Measurements from ENCODE around the gene RFC2.

Gene RFC2

DNA sequence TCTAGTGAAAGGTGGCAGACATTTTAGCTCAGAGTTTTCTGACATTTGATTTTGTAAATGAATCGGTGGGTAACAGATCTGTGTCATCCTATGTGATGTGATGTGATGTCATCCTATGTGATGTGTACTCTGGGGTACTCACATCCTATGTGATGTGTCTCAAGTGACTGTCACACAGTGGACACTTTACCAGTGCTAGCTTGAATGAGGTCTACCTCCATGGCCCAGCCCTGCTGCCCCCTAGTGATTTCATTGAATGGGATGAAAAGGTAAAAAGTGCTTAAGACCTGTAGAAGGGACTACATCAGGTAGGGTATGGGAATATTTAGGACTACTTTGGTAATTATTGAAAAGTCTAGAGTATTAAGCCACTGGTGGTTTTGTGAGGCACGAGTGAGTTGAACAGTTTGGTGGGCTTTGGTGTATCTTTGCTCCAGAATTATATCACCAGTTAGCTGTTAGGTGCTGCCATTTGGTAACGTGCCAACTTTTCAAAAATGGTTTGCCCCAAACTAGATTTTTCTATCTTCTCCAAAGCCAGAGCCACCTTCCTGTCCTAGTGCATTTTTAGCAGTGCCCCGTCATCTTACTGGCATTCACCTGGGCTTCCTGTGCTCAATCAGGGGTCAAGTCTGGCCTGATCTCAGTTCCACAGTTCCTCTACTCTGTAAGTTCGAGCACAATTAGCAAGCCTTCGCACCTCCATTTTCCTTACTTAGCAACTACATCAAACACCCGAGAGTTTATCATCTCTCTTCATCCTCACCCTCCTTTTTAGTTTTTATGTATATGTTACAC lies 70.3 kb downstream of the RFC2 start:
- Histone ChIP-seq H3K9me3 (no peaks in the 10 kb centered on the region), H3K27me3 (no peaks in the 10 kb centered on the region), H3K4me3 (ENCODE audit: low read depth, low read length) (no peak overlapping the region), H3K4me1 (peaks cover 7% of the 10 kb centered on the region; the same call in 1 of the 2 replicates), H3K36me3 (peaks cover 60% of the 10 kb centered on the region)
- DNase-seq = peak; percentile 27
- TF ChIP-seq, protein P1, sequence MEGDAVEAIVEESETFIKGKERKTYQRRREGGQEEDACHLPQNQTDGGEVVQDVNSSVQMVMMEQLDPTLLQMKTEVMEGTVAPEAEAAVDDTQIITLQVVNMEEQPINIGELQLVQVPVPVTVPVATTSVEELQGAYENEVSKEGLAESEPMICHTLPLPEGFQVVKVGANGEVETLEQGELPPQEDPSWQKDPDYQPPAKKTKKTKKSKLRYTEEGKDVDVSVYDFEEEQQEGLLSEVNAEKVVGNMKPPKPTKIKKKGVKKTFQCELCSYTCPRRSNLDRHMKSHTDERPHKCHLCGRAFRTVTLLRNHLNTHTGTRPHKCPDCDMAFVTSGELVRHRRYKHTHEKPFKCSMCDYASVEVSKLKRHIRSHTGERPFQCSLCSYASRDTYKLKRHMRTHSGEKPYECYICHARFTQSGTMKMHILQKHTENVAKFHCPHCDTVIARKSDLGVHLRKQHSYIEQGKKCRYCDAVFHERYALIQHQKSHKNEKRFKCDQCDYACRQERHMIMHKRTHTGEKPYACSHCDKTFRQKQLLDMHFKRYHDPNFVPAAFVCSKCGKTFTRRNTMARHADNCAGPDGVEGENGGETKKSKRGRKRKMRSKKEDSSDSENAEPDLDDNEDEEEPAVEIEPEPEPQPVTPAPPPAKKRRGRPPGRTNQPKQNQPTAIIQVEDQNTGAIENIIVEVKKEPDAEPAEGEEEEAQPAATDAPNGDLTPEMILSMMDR (IDR thresholded peaks at IDR 0.05; ENCODE audit: low read depth, low read length) = peak; percentile 59

DNA sequence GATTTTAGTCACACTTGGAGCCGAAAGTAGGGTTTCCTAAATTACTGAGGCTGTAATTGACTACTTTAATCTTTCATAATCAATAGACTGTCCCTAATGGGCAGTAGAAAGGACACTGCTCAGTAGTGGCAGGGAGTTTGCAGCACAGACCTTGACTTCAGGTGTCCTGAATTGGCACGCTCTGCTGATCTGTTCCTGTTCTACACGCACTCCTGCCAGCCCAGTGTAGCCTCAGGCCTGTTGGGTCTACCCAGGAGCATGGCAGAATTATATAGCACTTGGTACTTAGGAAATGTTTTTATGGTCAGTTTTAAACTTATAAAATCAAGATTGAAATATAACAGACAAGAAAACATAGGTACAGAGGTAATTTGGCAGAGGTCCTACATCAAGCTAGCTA lies 71.1 kb downstream of the RFC2 start:
- H3K4me1 ChIP-seq = peaks cover 7% of the 10 kb centered on the region; the same call in 1 of the 2 replicates
- DNase-seq = no peak
- H3K9me3 ChIP-seq = no peaks in the 10 kb centered on the region
- H3K27me3 ChIP-seq = no peaks in the 10 kb centered on the region
- TF ChIP-seq, protein P1 (IDR thresholded peaks at IDR 0.05; ENCODE audit: low read depth, low read length) = no peak
- H3K36me3 ChIP-seq = peaks cover 57% of the 10 kb centered on the region
- no peak overlapping the region for H3K4me3 ChIP-seq (ENCODE audit: low read depth, low read length)

DNA sequence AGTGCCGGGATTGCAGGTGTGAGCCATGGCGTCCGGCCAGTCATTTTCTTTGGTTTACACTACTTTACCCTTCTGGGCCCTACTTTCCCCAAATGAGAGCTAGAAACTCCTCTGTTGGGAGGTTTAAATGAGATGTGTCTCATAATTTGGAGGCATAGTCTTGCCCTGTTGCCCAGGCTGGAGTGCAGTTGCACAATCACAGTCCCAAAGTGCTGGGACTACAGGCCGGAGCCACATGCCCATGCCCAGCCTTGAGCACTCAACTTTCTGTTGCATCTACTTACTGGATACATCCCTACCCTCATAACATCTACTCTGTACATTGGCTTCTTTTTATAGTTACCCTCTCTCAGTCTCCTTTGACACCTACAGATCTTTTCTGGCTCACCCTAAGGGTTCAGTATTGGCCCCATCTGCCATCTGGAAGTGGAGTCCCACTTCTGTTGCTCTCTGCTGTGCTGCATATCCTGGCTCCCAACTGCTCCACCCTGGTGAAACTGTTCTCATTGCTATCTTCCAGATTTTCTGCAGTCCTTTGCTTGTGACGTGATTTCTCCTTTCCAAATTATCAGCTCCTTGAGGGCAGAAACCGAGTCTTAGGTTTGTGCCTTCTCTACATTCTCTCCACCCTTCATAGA lies 71.6 kb downstream of the RFC2 start:
- 0 out of 2 replicates have a peak, but pooled peaks cover 7% of the 10 kb centered on the region for H3K4me1 ChIP-seq
- no peaks in the 10 kb centered on the region for H3K9me3 ChIP-seq
- no peak overlapping the region for H3K4me3 ChIP-seq (ENCODE audit: low read depth, low read length)
- H3K27me3 ChIP-seq = no peaks in the 10 kb centered on the region
- TF ChIP-seq, protein P1 (IDR thresholded peaks at IDR 0.05; ENCODE audit: low read depth, low read length) = no peak
- peaks cover 57% of the 10 kb centered on the region for H3K36me3 ChIP-seq
- no peak for DNase-seq

DNA sequence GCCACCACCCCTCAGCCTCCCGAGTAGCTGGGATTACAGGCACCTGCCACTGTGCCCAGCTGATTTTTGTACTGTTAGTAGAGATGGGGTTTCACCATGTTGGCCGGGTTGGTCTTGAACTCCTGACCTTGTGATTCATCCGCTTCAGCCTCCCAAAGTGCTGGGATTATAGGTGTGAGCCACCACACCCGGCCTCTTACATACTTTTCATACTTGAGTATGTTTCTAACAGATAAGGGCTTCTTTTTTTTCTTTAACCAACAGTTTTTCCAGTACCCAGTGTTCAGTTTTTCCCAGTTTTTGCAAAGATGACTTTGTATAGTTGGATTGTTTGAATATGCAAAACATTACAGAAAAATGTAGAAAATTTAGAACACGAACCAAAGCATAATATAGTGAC lies 72.4 kb downstream of the RFC2 start:
- no peak for DNase-seq
- H3K4me3 ChIP-seq (ENCODE audit: low read depth, low read length) = no peak overlapping the region
- no peaks in the 10 kb centered on the region for H3K27me3 ChIP-seq
- H3K9me3 ChIP-seq = no peaks in the 10 kb centered on the region
- H3K4me1 ChIP-seq = 0 out of 2 replicates have a peak, but pooled peaks cover 7% of the 10 kb centered on the region
- TF ChIP-seq, protein P1 (IDR thresholded peaks at IDR 0.05; ENCODE audit: low read depth, low read length) = no peak
- peaks cover 57% of the 10 kb centered on the region for H3K36me3 ChIP-seq
